Karpas-422 (cell line): Measurements from ENCODE around the gene TECTB. TPM values are rescaled to one million over a fixed set of nuclear protein-coding genes. Genes with fewer than 3 reads are reported as not detected.

Experiments
- DNase-seq: peaks from one replicate; pipeline ENCODE4 v3.0.0-alpha.2; 2015
- H2AFZ ChIP-seq: fragments of 200-600 bp; sonication (generic); 2 replicates; pipeline ENCODE4 v1.6.1; 2014; ENCODE audit warnings: antibody characterized with exemption, low read length, mixed read lengths
- H3K27ac ChIP-seq: fragments of 200-600 bp; sonication (generic); 2 replicates; pipeline ENCODE4 v1.5.1; 2014; ENCODE audit warnings: mild to moderate bottlenecking, low read length, moderate library complexity
- H3K27me3 ChIP-seq: fragments of 200-600 bp; sonication (generic); 2 replicates; pipeline ENCODE4 v1.6.1; 2014; ENCODE audit warnings: low read length, mixed read lengths
- H3K36me3 ChIP-seq: fragments of 200-600 bp; sonication (generic); 2 replicates; pipeline ENCODE4 v1.6.1; 2014; ENCODE audit warnings: low read length, mixed read lengths; ENCODE audit not compliant: insufficient read depth
- H3K4me1 ChIP-seq: fragments of 200-600 bp; sonication (generic); 2 replicates; pipeline ENCODE4 v1.6.1; 2014; ENCODE audit warnings: mild to moderate bottlenecking, low read length, mixed read lengths
- H3K4me2 ChIP-seq: fragments of 200-600 bp; sonication (generic); 2 replicates; pipeline ENCODE4 v1.6.1; 2014; ENCODE audit warnings: low read length, low read depth, mild to moderate bottlenecking; ENCODE audit not compliant: poor library complexity, severe bottlenecking
- H3K4me3 ChIP-seq: fragments of 200-600 bp; sonication (generic); 2 replicates; pipeline ENCODE4 v1.5.1; 2014; ENCODE audit warnings: mild to moderate bottlenecking, antibody characterized with exemption, low read length, mixed read lengths
- H3K79me2 ChIP-seq: fragments of 200-600 bp; sonication (generic); 2 replicates; pipeline ENCODE4 v1.6.1; 2014; ENCODE audit warnings: mild to moderate bottlenecking, low read length, mixed read lengths
- H3K9ac ChIP-seq: fragments of 200-600 bp; sonication (generic); 2 replicates; pipeline ENCODE4 v1.6.0; 2014; ENCODE audit warnings: low read length
- H3K9me2 ChIP-seq: fragments of 200-600 bp; sonication (generic), shearing (Covaris generic); replicated peaks from 2 replicates; pipeline ENCODE4 v1.6.0; 2014; ENCODE audit warnings: mild to moderate bottlenecking, low read length, moderate library complexity; ENCODE audit not compliant: insufficient read depth
- H3K9me3 ChIP-seq: fragments of 300-700, 200-600 bp; sonication (generic); 2 replicates; pipeline ENCODE4 v1.6.1; 2014; ENCODE audit warnings: low read length, mixed read lengths
- H4K20me1 ChIP-seq: fragments of 200-600 bp; sonication (generic); 2 replicates; pipeline ENCODE4 v1.6.1; 2014; ENCODE audit warnings: mild to moderate bottlenecking, antibody characterized with exemption, low read length, low read depth; ENCODE audit not compliant: insufficient read depth
- total RNA-seq: library from RNA; depleted of rRNA; stranded (reverse); fragments of >200 nt; shearing (Covaris generic); gene quantifications from 2 replicates; pipeline ENCODE4 v1.2.3, GENCODE V29; 2014; ENCODE audit warnings: low replicate concordance

TECTB gene
- total RNA-seq, 1 experiment from 2014 or later, result not detected

DNA sequence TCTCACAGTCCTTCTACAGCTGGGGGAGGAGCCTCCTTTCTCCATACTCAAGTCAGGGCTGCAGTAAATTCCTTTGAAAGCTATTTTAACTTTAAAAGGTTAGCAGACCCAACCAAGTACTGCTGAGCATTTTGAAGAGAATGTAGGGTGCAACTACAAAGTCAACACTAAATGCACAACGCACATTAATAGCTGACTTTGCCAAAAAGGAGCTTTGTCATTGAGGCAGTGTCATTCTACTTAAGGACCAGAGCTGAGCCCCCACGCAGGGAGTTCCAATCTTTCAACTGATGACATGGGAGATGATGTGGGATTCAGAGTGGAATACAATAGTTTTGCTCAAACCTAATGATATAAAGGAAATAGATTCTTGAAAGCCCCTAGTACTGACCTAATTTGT lies 20.3 kb downstream of the TECTB start:
- Histone ChIP-seq H3K9me3 (no peaks in the 10 kb centered on the region), H3K9ac (no peak overlapping the region), H3K4me3 (no peak overlapping the region), H3K27me3 (no peaks in the 10 kb centered on the region), H4K20me1 (no peaks in the 10 kb centered on the region), H3K4me2 (no peak overlapping the region), H3K4me1 (peaks cover 22% of the 10 kb centered on the region), H3K9me2 (no peaks in the 10 kb centered on the region), H3K27ac (no peak overlapping the region), H3K36me3 (no peaks in the 10 kb centered on the region), H2AFZ (no peak overlapping the region), H3K79me2 (no peaks in the 10 kb centered on the region)
- DNase-seq, result no peak

DNA sequence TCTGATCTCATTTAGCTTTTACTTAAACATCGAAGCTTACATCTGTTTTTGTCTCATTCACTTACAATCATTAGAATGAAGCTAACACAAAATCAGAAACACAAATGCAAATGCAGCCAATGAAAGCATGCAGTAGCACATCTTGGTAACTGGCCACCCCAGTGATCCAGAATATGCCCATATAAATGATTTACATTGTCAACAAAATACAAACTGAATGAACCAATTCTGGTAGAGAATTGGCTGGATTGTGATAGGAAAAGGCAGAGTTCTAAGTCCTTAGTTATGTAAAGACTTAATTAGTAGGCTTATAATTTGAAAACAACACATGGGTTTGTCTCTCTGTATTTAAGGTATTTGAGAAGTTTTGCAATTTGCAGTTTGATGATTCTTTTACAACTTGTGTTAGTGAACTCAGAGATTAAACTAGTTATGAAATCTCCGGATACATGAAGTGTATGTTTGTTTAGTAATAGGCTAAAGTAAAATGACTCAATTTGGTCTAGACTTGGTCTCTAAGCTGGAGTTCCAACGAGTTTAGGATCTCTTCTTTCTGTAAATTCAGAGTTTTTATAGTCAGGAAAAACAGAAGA lies 21.2 kb downstream of the TECTB start:
- Histone ChIP-seq H2AFZ (no peak overlapping the region), H3K27ac (no peak overlapping the region), H3K4me3 (no peak overlapping the region), H3K9me3 (no peaks in the 10 kb centered on the region), H4K20me1 (no peaks in the 10 kb centered on the region), H3K36me3 (no peaks in the 10 kb centered on the region), H3K9ac (no peak overlapping the region), H3K9me2 (no peaks in the 10 kb centered on the region), H3K79me2 (no peaks in the 10 kb centered on the region), H3K27me3 (no peaks in the 10 kb centered on the region), H3K4me1 (peaks cover 26% of the 10 kb centered on the region), H3K4me2 (no peak overlapping the region)
- no peak for DNase-seq

GRCh38 chr10:112307358-112308124 lies 24.3 kb downstream of the TECTB start:
- H3K9ac ChIP-seq, result peak overlapping the region; percentile 45; the same call in 1 of the 2 replicates
- no peak overlapping the region for H3K4me3 ChIP-seq
- H3K27me3 ChIP-seq, result no peaks in the 10 kb centered on the region
- H3K27ac ChIP-seq, result no peak overlapping the region
- no peaks in the 10 kb centered on the region for H3K36me3 ChIP-seq
- peak overlapping the region; percentile 90; the same call in 1 of the 2 replicates for H2AFZ ChIP-seq
- H3K4me1 ChIP-seq, result peaks cover 26% of the 10 kb centered on the region
- H3K9me3 ChIP-seq, result no peaks in the 10 kb centered on the region
- no peaks in the 10 kb centered on the region for H4K20me1 ChIP-seq
- no peaks in the 10 kb centered on the region for H3K9me2 ChIP-seq
- peak overlapping the region; percentile 67 for H3K4me2 ChIP-seq
- no peaks in the 10 kb centered on the region for H3K79me2 ChIP-seq
- DNase-seq, result peak; percentile 91

GRCh38 chr10:112308125-112308502 lies 24.9 kb downstream of the TECTB start:
- H3K4me3 ChIP-seq, result no peak overlapping the region
- peak overlapping the region; percentile 67 for H3K4me2 ChIP-seq
- no peaks in the 10 kb centered on the region for H4K20me1 ChIP-seq
- H2AFZ ChIP-seq, result peak overlapping the region; percentile 90; the same call in 1 of the 2 replicates
- peak overlapping the region; percentile 45 for H3K9ac ChIP-seq
- H3K4me1 ChIP-seq, result peaks cover 26% of the 10 kb centered on the region
- no peaks in the 10 kb centered on the region for H3K79me2 ChIP-seq
- no peak overlapping the region for H3K27ac ChIP-seq
- no peaks in the 10 kb centered on the region for H3K27me3 ChIP-seq
- no peaks in the 10 kb centered on the region for H3K9me3 ChIP-seq
- no peaks in the 10 kb centered on the region for H3K36me3 ChIP-seq
- DNase-seq, result no peak
- no peaks in the 10 kb centered on the region for H3K9me2 ChIP-seq

DNA sequence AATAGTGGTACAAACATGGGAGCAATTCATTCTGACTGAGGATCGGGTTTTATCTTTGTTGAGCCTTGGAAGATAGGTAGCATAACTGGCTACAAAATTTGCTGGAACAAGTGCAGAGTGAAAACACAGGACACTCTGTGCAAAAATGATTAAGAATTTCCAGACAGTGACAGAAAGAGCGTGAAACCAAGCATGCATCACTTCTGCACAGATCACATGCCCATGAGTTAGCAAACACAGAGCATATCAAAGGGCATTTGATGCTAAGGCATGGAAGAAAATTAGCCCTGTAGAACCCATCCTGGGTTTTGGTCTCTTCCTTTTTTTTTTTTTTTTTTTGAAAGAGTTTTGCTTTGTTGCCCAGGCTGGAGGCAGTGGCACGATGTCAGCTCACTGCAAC lies 28.3 kb downstream of the TECTB start:
- Histone ChIP-seq H3K36me3 (no peaks in the 10 kb centered on the region), H3K4me1 (peaks cover 30% of the 10 kb centered on the region), H3K27ac (no peak overlapping the region), H3K4me3 (no peak overlapping the region), H3K9me3 (no peaks in the 10 kb centered on the region), H3K79me2 (no peaks in the 10 kb centered on the region), H3K27me3 (no peaks in the 10 kb centered on the region), H4K20me1 (no peaks in the 10 kb centered on the region), H3K9me2 (no peaks in the 10 kb centered on the region), H3K4me2 (no peak overlapping the region), H2AFZ (no peak overlapping the region), H3K9ac (no peak overlapping the region)
- DNase-seq, result no peak

GRCh38 chr10:112313234-112313633 lies 30.0 kb downstream of the TECTB start:
- no peaks in the 10 kb centered on the region for H4K20me1 ChIP-seq

DNA sequence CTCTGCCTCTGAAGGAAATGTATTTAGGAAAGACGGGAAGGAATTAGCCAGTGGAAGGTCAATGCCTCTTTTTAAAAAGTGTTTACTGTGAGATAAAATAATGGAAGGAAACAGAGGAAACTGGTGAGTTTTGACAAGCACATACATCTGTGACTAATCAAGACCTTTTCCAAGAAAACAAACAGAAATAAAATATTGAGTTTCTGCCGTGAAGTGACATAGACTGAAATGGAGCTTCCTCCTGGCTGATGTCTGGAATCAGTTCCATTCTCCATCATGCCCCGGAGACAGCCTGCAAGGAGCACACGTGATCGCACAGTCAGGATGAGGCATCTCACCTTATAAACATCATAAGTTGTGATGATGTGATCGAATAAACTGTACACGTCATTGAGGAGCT lies 30.7 kb downstream of the TECTB start:
- Histone ChIP-seq H3K27ac (no peak overlapping the region), H3K36me3 (no peaks in the 10 kb centered on the region), H3K9ac (no peak overlapping the region), H3K4me2 (no peak overlapping the region), H3K79me2 (no peaks in the 10 kb centered on the region), H3K9me2 (no peaks in the 10 kb centered on the region), H3K4me1 (peaks cover 6% of the 10 kb centered on the region), H4K20me1 (no peaks in the 10 kb centered on the region), H3K4me3 (no peak overlapping the region), H3K27me3 (0 out of 2 replicates have a peak, but pooled peaks cover 4% of the 10 kb centered on the region), H3K9me3 (no peaks in the 10 kb centered on the region), H2AFZ (no peak overlapping the region)
- no peak for DNase-seq

More at GRCh38 chr10:112313234-112313633, 30.0 kb downstream of the TECTB start:
- no peaks in the 10 kb centered on the region for H3K36me3 ChIP-seq
- no peak overlapping the region for H3K4me3 ChIP-seq
- DNase-seq, result no peak
- peaks cover 13% of the 10 kb centered on the region for H3K4me1 ChIP-seq
- H3K9ac ChIP-seq, result no peak overlapping the region
- no peaks in the 10 kb centered on the region for H3K9me3 ChIP-seq
- H3K27ac ChIP-seq, result no peak overlapping the region
- H2AFZ ChIP-seq, result no peak overlapping the region
- no peaks in the 10 kb centered on the region for H3K9me2 ChIP-seq
- H3K4me2 ChIP-seq, result no peak overlapping the region
- 0 out of 2 replicates have a peak, but pooled peaks cover 2% of the 10 kb centered on the region for H3K27me3 ChIP-seq
- no peaks in the 10 kb centered on the region for H3K79me2 ChIP-seq

DNA sequence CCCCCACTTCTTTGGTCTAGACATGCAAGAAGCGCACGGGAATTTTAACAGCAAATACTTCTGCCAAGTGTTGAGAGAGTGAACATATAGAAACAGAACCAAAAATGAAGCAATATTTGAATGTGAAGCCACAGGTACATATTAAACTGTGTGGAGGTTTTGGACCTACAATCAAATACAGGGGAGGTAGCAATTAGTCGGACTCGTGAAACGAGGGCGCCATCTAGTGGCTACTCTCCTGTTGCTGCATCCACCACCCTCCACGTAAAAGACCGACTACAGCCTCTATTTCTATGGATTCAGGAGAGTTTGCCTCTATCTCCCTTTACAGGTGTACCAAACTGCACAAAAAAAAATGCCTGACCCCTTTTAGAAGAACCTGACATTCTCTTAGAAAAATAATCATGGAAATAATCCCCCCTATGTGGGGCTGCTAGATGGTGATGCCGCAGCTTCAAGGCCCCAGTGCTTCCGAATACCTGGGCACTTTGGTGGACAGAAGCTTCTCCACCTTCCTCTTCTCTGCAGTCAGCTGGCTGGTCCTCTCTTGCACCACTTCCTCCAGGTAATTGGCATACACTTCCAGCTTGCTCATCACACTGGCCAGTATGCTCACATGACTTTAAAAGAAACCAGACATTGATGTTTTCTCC lies 31.7 kb downstream of the TECTB start:
- DNase-seq, result peak; percentile 93
- H3K4me2 ChIP-seq, result no peak overlapping the region
- no peaks in the 10 kb centered on the region for H3K79me2 ChIP-seq
- no peak overlapping the region for H3K4me3 ChIP-seq
- no peak overlapping the region for H2AFZ ChIP-seq
- no peak overlapping the region for H3K27ac ChIP-seq
- peaks cover 4% of the 10 kb centered on the region for H3K4me1 ChIP-seq
- no peak overlapping the region for H3K9ac ChIP-seq
- H4K20me1 ChIP-seq, result no peaks in the 10 kb centered on the region
- no peaks in the 10 kb centered on the region for H3K36me3 ChIP-seq
- 0 out of 2 replicates have a peak, but pooled peaks cover 4% of the 10 kb centered on the region for H3K27me3 ChIP-seq
- no peaks in the 10 kb centered on the region for H3K9me2 ChIP-seq
- H3K9me3 ChIP-seq, result no peaks in the 10 kb centered on the region
